Esophagus squamous epithelium (tissue), 4 donors: ENCODE results near the gene RIOK1.

Experiments used
- POLR2A ChIP-seq, 4 donors: fragments of 450-650 bp; IDR thresholded peaks; one replicate each; pipeline ENCODE4 v1.6.1; 2017; ENCODE audit warnings: antibody characterized with exemption in 4 of 4, mild to moderate bottlenecking in 4 of 4, moderate library complexity in 3 of 4
- TF ChIP-seq, protein P1 (sequence below), 6 experiments: fragments of 450-650 bp in 4 of 6; fragments of 200-600 bp in 2 of 6; sonication (generic) in 2 of 6; IDR thresholded peaks; one replicate each; pipeline ENCODE4 v1.5.1; 2016 to 2019; ENCODE audit warnings: antibody characterized with exemption in 6 of 6, mild to moderate bottlenecking in 4 of 6, moderate library complexity in 4 of 6

DNA sequence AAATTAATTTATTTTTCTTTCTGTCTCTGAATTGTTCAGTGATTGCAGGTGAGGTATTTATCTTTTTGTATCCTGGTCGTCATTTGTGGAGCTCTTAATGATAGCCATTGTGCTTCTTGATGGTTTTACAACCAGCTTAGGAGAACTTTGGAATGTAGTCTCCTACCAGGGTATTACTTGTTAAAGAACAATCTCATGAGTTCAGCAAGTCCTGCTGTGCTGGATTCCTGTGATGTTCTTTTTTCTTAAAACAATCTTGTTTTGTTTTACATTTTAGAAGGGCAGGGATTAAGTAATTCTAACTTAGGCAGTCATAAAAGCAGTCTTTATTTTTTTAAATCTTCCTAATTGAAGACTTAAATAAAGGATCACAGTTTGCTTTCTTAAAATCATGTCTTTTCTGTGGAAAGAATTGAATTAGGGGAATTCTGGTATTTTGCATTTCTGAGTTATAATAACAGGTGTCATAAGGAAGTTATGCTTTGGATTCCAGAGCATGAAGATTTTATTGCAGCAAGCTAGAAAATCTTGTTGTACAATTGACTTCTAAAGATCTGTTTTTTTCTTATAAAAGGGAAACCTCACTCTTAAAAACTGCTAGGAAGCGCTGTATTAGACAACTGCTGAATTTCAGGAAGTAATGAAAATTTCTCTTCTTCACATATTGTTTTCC lies 23.7 kb downstream of the RIOK1 start:
- TF ChIP-seq POLR2A (IDR thresholded peaks at IDR 0.05), result no peak
- TF ChIP-seq, protein P1, sequence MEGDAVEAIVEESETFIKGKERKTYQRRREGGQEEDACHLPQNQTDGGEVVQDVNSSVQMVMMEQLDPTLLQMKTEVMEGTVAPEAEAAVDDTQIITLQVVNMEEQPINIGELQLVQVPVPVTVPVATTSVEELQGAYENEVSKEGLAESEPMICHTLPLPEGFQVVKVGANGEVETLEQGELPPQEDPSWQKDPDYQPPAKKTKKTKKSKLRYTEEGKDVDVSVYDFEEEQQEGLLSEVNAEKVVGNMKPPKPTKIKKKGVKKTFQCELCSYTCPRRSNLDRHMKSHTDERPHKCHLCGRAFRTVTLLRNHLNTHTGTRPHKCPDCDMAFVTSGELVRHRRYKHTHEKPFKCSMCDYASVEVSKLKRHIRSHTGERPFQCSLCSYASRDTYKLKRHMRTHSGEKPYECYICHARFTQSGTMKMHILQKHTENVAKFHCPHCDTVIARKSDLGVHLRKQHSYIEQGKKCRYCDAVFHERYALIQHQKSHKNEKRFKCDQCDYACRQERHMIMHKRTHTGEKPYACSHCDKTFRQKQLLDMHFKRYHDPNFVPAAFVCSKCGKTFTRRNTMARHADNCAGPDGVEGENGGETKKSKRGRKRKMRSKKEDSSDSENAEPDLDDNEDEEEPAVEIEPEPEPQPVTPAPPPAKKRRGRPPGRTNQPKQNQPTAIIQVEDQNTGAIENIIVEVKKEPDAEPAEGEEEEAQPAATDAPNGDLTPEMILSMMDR (IDR thresholded peaks at IDR 0.05), result no peak
